AG04450 (cell line): ENCODE data around the gene SLC25A52. TPM values are rescaled to one million over a fixed set of nuclear protein-coding genes. Genes with fewer than 3 reads are reported as not detected.

ENCODE experiments used
- CTCF ChIA-PET: fragments of 300-600, 350-600 bp; formaldehyde crosslinking; extraction: SDS; loops from one replicate; lab custom pipeline; 2022; ENCODE audit warnings: antibody characterized with exemption, inconsistent platforms; lab: Charles Lee
- POLR2A ChIA-PET: fragments of 350-600 bp; formaldehyde crosslinking; extraction: SDS; loops from one replicate; lab custom pipeline; 2021; ENCODE audit warnings: antibody characterized with exemption, inconsistent platforms; lab: Yijun Ruan, JAX
- DNase-seq: peaks from one replicate; pipeline ENCODE4 v3.0.0-alpha.2; 2011; ENCODE audit warnings: low read depth, low spot score
- H3K27ac ChIP-seq: one replicate; pipeline ENCODE4 v1.5.1; 2012; ENCODE audit warnings: low read depth, low read length, control low read depth
- H3K27me3 ChIP-seq: one replicate; pipeline ENCODE4 v1.6.0; 2012; ENCODE audit warnings: low read length; ENCODE audit not compliant: control insufficient read depth, insufficient read depth
- H3K4me3 ChIP-seq: 2 replicates; pipeline ENCODE4 v1.5.1; 2011; ENCODE audit warnings: mild to moderate bottlenecking, low read depth, low read length, control low read depth
- H3K9me3 ChIP-seq: 2 replicates; pipeline ENCODE4 v1.5.1; 2012; ENCODE audit warnings: low read length; ENCODE audit not compliant: control insufficient read depth, insufficient read depth
- CTCF ChIP-seq: IDR thresholded peaks from 2 replicates; pipeline ENCODE4 v1.5.1; 2011; ENCODE audit warnings: low read depth, low read length, control low read depth, inconsistent platforms
- polyA plus RNA-seq: library from polyadenylated mRNA; depleted of rRNA; stranded (reverse); fragments of >200 nt; gene quantifications from 2 replicates; pipeline ENCODE4 v1.2.3, GENCODE V29; 2011

Gene SLC25A52
- polyA plus RNA-seq, 1 experiment = not detected

- ChIA-PET POLR2A (no interaction called here), CTCF (no interaction called here)
- Histone ChIP-seq H3K4me3 (no peak overlapping the region), H3K27me3 (no peaks in the 10 kb centered on the region), H3K9me3 (no peaks in the 10 kb centered on the region), H3K27ac (no peak overlapping the region)
- TF ChIP-seq CTCF = no peak
- no peak for DNase-seq
Measured at GRCh38 chr18:31793531-31793930, 32.9 kb upstream of the SLC25A52 start.

GRCh38 chr18:31792580-31792911, 31.9 kb upstream of the SLC25A52 start:
- Histone ChIP-seq H3K27ac (no peak overlapping the region), H3K4me3 (no peak overlapping the region), H3K9me3 (no peaks in the 10 kb centered on the region), H3K27me3 (no peaks in the 10 kb centered on the region)
- ChIA-PET POLR2A (no interaction called here), CTCF (no interaction called here)
- TF ChIP-seq CTCF = no peak
- DNase-seq = no peak

- no peak for DNase-seq
- Histone ChIP-seq H3K4me3 (no peak overlapping the region), H3K9me3 (no peaks in the 10 kb centered on the region), H3K27me3 (no peaks in the 10 kb centered on the region), H3K27ac (no peak overlapping the region)
- CTCF ChIA-PET = no interaction called here
- TF ChIP-seq CTCF = no peak
- POLR2A ChIA-PET = no interaction called here
Measured at GRCh38 chr18:31791817-31792579, 31.3 kb upstream of the SLC25A52 start.

- Histone ChIP-seq H3K9me3 (no peaks in the 10 kb centered on the region; the same call in 1 of the 2 replicates), H3K27ac (no peak overlapping the region), H3K27me3 (no peaks in the 10 kb centered on the region), H3K4me3 (no peak overlapping the region)
- no peak for TF ChIP-seq CTCF
- no peak for DNase-seq
- CTCF ChIA-PET = no interaction called here
- POLR2A ChIA-PET = no interaction called here
Measured at GRCh38 chr18:31789409-31789808, 28.7 kb upstream of the SLC25A52 start.

- H3K27me3 ChIP-seq = no peaks in the 10 kb centered on the region
- CTCF ChIA-PET = no interaction called here
- DNase-seq = no peak
- TF ChIP-seq CTCF = no peak
- H3K9me3 ChIP-seq = no peaks in the 10 kb centered on the region; the same call in 1 of the 2 replicates
- no peak overlapping the region for H3K27ac ChIP-seq
- no peak overlapping the region for H3K4me3 ChIP-seq
- POLR2A ChIA-PET = no interaction called here
Measured at GRCh38 chr18:31783059-31783458, 22.4 kb upstream of the SLC25A52 start.
